NCI-H82 (cell line): Measurements from ENCODE around the gene OR5V1.
A peak's percentile ranks its signal among the peaks of the same experiment; 100 is the strongest.
"Not testable (repeated sequence)": the region's sequence is repeated elsewhere in the genome, so short reads cannot be mapped to it uniquely, and the experiment has no call there.

Experiments
- DNase-seq: peaks from one replicate; lab custom pipeline; 2025; lab: John Stamatoyannopoulos, UW

The OR5V1 gene

DNA sequence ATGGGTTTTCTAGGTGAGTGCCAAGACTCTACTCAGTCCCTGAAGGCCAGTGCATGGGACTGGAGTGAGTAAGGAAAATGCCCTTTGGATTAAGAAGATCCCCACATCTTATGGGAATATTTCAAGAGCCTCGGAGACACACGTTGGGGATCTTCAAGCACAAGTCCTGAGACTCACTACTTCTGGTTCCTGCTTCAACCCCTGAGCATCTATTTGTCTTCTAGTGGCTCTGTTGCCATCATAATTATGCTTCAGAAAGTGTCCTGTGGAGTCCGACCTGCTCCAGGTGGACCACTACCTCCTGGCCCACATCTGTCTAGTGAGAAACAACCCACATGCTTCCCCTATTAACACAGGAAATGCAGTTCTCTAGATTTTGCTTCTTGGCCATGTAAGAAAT is at the start of gene OR5V1:
Gene OR5V1 (minus strand): TSS at position 101 of the 400 bp plus-strand sequence. CDS start 12,670 bp downstream, outside the sequence.
- DNase-seq = no peak

DNA sequence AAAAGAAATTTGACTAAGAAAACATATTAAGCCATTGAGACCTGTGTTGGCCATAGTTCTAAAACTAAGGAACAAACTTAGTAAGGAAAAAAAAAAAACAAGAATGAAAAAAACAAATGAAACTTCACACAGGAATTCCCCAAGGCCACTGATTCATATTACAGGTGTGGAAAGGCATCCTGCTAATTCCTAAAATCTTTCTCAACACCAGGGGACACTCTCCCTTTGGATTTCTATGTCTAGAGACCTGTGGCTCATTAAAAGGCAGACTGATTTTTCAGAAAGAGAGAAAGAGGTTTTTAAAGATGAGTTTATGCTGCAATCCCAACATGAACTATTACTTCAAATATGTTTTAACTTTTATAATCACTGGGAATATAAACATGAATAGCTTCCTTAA is 45.9 kb upstream of the OR5V1 start, which contains the start of gene OR12D1:
Gene OR12D1 (plus strand): TSS at position 341 of the 400 bp plus-strand sequence.
- DNase-seq = peak; percentile 1

DNA sequence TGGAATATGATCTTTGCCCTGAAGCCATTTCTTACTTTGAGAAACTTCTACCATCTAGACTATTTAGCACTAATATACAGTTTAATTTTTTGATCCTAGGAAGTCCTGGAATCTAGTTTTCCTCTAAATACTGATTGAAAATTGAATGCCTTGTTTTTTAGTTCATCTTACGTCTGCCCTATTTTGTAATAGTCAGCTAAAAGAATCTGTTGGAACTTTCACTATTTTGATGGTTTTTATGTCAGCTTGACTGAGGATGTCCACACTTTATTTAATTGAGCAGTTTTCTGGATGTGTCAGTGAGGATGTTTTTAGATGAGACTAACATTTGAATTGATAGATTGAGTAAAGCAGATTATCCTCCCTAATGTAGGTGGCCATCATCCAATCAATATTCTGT is 35.1 kb upstream of the OR5V1 start:
- DNase-seq = no peak

DNA sequence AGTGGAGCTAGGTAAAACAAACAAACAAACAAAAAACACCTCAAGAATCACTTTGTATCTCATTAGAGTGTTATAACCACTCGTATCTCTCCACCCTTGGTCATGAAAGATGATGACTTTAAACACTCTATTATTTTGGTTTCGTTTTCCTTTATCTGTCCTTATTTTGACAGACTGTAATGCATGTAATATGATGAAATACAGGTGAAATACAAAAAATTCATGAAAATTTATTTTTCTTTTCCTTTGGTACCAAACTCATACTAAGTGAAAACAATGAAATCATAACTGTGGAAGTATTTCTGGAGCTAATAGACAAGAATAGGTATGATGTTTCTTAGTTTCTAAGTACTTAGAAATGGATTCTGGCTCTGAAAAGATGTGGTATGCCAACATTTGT is 30.9 kb upstream of the OR5V1 start:
- DNase-seq = no peak

DNA sequence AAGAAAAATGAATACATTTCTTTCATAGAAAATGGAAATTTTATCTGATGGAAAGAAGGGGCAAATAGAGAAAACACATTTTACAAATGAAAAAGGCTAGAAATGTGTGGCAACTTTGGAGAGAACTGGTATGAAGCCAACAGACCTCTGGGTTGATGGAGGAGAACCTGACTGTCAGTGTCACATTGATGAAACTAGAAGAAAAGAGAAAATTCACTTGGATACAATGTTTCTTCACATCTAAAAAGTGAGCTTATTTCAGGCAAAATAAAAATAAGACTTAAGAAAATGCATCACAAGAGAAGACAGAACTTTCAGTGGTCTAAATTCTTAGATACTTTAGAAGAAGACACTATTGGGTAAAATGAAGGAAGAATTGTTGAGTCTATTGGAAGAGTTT is 26.7 kb upstream of the OR5V1 start, which contains the start of gene OR12D2:
Gene OR12D2 (plus strand): TSS at position 301 of the 400 bp plus-strand sequence. CDS start 1,069 bp downstream, outside the sequence.
- DNase-seq = no peak

DNA sequence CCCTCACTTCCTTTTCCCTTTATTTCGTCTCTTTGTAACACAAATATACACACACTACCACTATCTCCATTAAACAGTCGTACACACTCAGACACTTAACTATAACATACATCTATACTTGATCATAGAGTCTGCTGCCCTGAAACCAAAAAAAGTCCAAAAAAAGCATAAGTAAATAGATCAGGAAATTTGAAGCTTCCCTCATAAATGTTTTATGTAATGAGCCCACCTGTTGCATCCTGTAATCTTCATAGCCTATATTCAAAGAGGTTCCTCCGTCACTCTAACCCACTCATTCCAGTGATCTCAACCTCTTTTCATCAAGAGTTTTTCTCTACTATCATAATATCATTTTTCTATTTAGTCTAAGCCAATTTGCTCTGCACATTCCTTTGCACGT is 19.9 kb upstream of the OR5V1 start:
- no peak for DNase-seq

DNA sequence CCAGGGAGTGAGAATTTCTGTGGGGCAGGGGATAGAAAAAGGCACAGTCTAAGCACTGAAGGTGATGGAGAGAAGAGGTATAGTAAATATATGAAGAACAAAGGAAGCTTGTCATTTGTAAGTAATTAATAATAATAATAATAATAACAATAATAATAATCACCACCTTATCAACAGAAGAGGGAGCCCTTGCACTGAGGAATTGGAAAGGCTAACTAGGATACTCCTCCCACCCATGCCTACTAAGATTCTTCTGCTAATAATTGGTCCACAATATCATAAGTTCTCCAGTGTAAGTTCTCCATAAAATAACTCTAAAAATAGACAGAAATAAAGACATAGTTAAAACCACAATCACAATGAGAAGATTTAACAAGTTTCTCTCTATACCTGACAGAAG is 7.3 kb upstream of the OR5V1 start:
- DNase-seq = no peak

DNA sequence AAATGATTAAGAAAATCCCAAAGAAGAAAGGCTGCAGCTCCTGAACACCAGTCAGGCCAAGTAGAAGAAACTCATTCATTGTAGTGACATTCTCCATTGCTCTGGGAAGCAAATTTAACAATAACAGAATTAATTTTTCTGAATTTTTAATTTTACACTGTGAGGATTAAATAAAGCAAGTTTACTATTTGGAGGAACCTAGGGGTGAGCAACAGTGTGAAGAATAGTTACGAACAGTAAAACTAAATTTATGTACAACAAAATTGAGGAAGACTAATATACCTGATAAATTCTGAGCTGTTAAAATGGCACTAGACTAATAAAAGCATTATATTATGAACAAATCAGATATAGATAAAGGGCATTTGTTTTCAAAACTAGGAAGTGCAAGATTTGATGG is 6.5 kb upstream of the OR5V1 start, which contains the start of gene OR12D3:
Gene OR12D3 (minus strand): TSS at position 101 of the 400 bp plus-strand sequence. CDS start 4 bp downstream, at position 97.
- no peak for DNase-seq

DNA sequence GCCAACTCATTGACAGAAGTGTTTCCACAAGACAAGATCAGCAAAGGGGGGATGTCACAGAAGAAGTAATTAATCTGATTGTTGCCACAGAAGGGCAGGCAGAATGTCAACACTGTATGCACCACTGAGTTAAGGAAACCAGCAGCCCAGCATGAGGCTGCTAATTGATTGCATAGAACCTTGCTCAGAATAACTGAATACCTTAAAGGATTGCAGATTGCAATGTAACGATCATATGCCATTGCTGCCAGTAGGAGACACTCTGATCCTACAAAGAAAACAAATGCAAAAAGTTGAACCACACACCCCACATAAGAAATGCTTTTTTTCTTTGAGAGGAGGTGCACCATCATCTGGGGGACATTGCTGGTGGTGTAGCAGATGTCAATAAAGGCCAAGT is 13.1 kb downstream of the OR5V1 start:
- DNase-seq = no peak

DNA sequence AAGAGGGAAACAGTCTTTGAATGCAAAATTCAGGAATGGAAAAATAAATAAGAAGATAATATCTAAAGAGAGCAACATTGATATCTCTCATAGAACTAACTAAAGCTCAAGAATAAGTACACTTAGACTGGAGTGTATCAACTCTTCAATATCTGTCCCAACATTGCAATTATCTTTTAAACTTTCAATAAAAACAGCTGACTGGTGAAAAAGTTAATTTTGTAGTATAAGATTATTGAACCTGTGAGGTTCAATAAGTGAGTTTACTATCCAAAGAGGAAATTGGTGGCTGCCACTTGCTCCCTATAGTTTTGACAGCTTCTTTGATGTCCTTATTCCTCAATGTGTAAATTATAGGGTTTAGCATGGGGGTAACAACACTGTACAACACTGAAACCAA is 13.7 kb downstream of the OR5V1 start:
- no peak for DNase-seq

DNA sequence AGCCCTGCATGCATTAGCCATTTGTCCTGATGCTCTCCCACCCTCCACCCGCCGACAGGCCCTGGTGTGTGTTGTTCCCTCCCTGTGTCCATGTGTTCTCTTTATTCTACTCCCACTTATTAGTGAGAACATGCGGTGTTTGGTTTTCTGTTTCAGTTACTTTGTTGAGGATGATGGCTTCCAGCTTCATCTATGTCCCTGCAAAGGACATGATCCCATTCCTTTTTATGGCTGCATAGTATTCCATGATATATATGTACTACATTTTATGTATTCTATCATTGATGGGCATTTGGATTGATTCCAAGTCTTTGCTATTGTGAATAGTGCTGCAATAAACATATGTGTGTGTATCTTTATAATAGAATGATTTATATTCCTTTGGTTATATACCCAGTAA is 19.3 kb downstream of the OR5V1 start:
- not testable (repeated sequence) for DNase-seq

DNA sequence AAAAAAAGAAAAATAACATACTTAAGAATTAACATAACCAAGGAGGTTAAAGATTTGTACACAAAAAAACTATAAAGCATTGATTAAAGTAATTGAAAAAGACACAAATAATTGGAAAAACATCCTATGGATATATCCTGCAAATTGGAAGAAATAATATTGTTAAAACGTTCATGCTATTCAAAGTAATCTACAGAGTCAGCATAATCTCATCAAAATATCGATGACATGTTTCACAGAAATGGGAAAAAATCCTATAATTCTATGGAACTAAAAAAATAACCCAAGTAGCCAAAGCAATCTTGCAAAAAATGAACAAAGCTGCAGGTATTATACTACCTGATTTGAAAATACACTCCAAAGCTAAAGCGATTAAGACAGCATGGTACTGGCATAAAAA is 23.3 kb downstream of the OR5V1 start:
- DNase-seq = no peak

DNA sequence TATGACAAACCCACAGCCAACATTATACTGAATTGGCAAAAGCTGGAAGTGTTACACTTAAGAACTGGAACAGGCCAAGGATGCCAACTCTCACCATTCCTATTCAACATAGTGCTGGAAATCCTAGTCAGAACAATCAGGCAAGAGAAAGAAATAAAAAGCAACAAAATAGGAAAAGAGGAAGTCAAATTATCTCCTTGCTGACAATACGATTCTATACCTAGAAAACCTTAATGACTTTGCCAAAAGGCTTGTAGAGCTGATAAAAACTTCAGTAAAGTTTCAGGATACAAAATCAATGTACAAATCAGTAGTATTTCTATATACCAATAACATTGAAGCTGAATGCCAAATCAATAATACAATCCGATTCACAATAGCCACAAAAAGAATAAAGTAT is 32.4 kb downstream of the OR5V1 start:
- DNase-seq = no peak

DNA sequence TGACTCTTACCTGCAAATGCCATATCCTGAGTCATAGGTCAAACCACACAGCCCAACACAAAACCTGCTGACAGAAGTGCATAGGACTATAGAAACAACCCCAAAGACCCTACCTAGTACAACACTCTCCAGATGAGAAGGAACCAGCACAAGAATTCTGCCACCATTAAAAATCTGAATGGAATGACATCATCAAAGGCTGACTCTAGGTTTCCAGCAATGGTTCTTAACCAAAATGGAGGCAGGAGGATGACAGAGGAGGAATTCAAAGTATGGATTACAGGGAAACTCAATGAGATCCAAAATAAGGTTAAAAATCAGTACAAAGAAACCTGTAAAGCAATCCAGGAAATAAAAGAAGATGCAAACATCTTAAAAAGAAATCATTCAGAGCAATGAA is 36.0 kb downstream of the OR5V1 start:
- DNase-seq = no peak

DNA sequence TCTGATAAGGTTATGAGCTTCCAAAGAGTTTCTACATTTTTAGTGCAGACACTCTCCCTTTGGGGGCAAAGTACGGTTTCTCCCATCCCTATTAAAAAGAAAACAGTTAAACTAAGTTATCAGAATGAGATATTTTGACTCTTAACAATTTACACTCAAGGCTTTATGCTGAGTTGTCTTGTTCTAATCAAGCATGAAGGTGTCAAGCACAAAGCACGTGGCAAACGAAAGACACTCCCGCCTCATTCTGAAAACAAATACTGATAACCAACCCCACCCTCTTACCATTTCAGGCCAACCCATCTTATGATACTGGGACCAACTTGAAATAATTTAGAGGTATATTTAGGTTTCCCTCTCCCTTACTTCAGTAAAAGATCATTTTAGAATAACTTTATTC is 42.9 kb downstream of the OR5V1 start:
- no peak for DNase-seq

DNA sequence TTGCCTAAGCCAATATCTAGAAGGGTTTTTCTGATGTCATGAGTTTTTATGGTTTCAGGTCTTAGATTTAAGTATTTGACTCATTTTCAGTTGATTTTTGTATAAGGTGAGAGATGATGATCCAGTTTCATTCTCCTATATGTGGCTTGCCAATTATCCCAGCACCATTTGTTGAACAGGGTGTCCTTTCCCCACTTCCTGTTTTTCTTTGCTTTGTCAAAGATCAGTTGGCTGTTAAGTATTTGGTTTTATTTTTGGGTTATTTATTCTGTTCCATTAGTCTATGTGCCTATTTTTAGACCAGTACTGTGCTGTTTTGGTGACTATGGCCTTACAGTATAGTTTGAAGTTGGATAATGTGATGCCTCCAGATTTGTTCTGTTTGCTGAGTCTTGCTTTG is 45.3 kb downstream of the OR5V1 start:
- DNase-seq = not testable (repeated sequence)

DNA sequence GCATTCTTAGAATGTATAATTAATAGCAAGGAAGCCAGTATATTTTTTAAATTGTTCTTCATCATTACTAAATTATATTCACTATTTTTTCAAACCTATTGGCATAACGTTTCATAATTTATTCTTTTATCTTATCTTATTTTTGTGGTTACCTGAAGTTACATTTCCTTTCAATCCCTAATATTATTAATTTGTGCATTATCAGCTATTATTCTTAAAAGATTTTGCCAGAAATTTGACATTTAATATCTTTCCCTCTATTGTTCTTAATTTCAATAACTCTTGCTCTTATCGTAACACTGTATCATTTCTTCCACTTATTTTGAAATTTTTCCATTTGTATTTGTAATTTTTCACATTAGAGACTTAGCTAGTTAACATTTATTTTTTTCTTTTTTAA is 48.7 kb downstream of the OR5V1 start:
- DNase-seq = no peak
